Activated CD4-positive, alpha-beta T cell treated with anti-CD3 and anti-CD28 coated beads, Interleukin-10, Interleukin-2, amounts not matched to agents 100 ng/mL and 50 ng/mL, durations not matched to agents 16 hours and 8 hours (primary cell): ENCODE data around the gene KANSL1.
A peak's percentile ranks its signal among the peaks of the same experiment; 100 is the strongest.
"Not testable (repeated sequence)": the region's sequence is repeated elsewhere in the genome, so short reads cannot be mapped to it uniquely, and the experiment has no call there.

Source experiments
- DNase-seq: peaks from one replicate; pipeline ENCODE4 v3.0.0-alpha.2; 2020

Gene KANSL1

DNA sequence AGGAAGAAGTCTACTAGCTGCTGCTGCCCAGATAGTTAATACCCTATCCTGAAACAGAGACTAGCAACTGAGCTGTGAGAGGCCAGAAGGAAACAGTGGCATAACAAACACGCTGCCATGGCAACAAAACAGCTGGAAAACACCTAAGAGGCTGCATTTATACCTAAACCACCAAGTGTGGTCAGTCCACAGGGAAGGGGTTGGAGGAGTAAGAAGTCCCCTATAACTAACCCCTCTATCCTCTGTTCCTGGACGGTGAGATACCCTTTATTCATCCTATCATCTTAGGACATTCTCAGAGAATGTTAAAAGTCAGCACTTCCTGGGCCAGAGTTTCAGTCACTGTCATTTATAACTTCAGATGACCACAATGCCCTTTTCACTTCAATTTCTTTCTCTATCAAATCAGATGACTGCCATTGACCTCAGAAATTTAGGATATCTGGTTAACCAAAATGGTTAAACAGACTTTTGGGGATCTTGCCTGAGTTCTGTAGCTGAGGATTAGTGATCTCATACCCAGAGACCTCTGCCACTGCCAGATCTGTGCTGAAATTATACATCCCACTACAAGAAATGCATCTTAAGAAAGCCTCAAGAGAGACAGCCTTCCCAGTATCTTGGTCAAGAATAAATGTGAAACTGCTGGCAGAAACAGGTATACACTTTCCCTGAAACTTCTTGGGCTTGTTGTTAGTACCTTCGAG is 158.0 kb downstream of the KANSL1 start:
- peak; percentile 21 for DNase-seq

DNA sequence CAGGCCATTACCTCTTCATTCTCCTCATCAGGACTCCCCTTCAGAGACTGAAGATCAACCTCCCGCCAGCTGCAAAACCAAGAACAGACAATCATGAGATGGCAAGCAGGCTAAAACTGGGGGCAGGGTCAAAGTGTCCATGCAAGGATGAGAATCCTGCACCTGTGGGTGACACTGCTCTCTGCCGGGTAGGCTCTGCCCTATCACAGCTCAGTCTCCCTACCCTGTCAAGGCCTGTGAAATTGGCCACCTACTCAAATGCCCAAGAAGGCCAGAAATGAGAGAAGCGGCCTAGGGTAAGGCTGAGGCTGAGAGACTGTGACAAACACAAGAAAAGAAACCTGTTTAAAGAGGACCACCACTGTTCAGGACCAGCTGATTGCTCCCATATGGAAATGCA is 159.8 kb downstream of the KANSL1 start:
- no peak for DNase-seq

DNA sequence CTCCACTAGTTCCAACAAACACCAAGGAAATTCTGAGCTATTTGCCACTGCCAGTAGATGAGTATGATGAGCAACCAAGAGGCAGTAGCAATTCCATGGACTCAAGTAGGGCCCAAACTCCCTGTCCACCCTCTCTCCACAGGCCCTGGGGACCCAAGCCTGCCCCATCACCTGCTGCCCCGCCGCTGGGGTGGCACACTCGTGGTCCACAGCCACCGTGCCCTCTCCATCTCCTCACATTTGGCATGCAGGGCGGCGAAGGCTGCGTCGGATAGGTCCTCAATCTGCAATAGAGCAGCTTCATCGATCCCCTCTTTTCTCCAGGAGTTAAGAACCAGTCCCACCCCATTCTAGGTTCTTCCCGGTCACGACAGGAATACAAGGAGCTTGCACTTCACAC is 160.3 kb downstream of the KANSL1 start:
- no peak for DNase-seq

DNA sequence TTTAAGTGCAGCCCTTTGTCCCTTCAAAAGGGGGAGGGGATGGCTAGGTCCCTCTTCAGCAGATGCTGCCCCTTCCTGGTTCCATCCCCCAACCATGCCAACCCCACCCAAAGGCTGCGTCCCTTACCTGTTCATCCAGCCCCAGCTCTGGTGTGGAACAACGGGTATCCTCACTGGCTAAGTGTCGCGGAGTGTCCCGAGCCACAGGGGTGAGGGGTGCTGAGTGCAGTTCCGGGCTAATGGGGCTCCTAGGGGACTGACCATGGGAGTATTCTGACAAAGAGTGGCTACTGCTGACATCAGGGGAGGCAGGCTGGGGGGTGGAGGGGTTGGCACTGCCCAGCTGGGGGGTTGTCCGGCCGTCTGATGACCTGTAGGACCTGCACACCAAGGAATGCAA is 161.3 kb downstream of the KANSL1 start:
- DNase-seq: no peak

DNA sequence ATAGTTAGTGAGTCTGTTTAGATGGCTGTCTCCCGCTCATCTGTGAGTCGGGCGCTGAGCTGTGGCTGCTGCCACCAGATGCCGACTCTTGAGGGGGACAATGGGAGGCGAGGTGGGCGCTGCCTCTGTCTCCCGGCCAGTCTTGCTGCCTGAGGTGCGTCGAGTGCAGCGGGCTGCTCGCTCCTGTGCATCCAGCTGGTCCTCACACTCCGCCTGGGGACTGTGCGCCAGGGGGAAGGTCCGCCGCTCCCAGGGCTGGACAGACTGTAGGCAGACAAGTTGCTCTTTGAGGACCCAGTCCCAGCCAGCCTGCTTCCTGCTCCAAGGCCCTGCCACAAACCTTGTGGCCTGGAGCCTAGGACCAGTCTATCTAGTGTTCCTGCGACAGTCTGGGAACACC is 161.8 kb downstream of the KANSL1 start:
- DNase-seq: no peak

DNA sequence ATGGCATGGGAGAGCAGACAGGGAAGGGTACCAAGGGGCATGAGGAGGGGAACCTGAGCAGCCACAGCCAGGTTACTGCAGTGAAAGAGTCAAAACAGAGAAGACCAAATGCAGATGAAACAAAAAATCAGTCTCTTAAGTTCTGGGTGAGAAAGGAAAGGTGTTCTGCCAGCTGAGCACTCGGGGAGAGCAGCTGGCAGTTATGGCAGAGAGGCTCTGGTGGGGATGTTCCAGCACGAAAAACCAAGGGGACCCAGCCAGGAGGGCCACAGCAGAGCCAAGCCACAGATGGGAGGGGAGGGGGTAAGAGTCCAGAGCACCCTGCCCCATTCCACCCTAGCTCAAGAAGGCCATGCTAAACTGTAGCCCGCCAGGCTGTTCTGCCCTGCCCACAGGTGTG is 162.5 kb downstream of the KANSL1 start:
- no peak for DNase-seq

DNA sequence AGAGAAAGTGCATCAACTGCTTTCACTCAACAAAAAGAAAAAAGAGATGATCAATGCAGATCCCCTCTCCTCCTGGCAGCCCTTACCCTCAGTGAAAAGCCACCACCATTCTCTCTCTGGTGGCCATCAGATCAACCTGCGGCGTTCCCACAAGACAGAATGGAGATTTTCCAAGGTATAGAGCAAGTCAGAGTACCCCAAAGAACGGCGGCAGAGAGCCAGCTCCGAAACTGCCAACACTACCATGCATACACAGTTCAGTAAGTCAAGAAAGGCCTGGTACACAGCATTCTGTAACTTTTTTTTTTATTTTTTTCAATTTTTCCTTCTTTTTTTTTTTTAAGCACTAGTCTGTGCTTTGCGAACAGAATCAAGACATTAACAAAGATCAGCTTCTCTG is 163.6 kb downstream of the KANSL1 start:
- no peak for DNase-seq

DNA sequence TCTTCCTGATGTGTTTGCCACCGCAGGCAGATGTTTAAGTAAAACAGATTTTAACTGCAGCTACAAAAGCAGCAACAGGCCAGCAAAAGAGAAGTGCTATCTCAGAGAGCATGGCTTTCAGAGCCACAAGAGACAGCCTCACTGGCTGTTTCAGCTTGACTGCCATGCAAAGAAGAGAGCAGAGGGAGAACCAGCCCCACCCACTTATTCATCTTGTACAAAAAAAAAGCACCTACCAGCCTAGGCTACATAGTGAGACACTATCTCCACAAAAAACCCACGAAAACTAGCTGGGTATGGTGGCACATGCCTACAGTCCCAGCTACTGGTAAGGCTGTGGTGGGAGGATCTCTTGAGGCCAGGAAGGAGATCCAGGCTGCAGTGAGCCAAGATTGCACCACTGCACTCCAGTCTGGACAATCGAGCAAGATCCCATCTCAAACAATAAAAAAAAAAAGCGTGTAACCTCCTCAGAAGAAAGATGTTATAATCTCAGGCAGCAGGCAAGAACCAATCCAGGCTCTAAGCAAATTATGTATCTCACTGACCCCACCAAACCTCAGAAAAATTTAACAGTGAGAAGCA is 164.2 kb downstream of the KANSL1 start:
- no peak for DNase-seq

DNA sequence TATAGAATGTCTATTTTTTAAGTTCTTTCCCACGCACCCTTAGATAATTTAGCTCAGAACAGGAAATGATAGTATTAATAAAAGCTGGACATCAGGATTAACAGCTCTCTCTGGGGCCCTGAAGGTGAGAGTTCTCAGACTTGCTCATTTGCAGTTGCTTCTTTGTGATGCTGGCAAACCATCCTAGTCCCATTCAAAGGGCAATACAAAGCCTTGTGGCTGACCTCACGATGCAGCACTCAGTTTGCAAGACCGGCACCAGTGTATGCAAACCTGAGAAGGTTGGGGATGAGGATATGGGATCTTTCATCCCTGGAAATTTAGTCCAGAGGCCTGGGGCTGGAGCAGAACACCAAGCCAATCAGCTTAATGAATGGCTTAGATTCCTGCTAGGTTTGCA is 164.9 kb downstream of the KANSL1 start:
- DNase-seq: no peak

DNA sequence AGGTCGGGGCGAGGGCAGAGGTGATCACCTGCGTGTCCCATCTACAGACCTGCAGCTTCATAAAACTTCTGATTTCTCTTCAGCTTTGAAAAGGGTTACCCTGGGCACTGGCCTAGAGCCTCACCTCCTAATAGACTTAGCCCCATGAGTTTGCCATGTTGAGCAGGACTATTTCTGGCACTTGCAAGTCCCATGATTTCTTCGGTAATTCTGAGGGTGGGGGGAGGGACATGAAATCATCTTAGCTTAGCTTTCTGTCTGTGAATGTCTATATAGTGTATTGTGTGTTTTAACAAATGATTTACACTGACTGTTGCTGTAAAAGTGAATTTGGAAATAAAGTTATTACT is 165.3 kb downstream of the KANSL1 start:
- DNase-seq: no peak

DNA sequence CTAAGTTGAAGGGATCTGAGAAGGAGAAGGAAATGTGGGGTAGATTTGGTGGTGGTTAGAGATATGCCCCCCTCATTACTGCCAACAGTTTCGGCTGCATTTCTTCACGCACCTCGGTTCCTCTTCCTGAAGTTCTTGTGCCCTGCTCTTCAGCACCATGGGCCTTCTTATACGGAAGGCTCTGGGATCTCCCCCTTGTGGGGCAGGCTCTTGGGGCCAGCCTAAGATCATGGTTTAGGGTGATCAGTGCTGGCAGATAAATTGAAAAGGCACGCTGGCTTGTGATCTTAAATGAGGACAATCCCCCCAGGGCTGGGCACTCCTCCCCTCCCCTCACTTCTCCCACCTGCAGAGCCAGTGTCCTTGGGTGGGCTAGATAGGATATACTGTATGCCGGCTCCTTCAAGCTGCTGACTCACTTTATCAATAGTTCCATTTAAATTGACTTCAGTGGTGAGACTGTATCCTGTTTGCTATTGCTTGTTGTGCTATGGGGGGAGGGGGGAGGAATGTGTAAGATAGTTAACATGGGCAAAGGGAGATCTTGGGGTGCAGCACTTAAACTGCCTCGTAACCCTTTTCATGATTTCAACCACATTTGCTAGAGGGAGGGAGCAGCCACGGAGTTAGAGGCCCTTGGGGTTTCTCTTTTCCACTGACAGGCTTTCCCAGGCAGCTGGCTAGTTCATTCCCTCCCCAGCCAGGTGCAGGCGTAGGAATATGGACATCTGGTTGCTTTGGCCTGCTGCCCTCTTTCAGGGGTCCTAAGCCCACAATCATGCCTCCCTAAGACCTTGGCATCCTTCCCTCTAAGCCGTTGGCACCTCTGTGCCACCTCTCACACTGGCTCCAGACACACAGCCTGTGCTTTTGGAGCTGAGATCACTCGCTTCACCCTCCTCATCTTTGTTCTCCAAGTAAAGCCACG is 165.9 kb downstream of the KANSL1 start:
- DNase-seq: no peak

DNA sequence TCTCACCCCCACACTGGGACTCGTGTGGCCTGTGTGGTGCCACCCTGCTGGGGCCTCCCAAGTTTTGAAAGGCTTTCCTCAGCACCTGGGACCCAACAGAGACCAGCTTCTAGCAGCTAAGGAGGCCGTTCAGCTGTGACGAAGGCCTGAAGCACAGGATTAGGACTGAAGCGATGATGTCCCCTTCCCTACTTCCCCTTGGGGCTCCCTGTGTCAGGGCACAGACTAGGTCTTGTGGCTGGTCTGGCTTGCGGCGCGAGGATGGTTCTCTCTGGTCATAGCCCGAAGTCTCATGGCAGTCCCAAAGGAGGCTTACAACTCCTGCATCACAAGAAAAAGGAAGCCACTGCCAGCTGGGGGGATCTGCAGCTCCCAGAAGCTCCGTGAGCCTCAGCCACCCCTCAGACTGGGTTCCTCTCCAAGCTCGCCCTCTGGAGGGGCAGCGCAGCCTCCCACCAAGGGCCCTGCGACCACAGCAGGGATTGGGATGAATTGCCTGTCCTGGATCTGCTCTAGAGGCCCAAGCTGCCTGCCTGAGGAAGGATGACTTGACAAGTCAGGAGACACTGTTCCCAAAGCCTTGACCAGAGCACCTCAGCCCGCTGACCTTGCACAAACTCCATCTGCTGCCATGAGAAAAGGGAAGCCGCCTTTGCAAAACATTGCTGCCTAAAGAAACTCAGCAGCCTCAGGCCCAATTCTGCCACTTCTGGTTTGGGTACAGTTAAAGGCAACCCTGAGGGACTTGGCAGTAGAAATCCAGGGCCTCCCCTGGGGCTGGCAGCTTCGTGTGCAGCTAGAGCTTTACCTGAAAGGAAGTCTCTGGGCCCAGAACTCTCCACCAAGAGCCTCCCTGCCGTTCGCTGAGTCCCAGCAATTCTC is 166.8 kb downstream of the KANSL1 start:
- no peak for DNase-seq

DNA sequence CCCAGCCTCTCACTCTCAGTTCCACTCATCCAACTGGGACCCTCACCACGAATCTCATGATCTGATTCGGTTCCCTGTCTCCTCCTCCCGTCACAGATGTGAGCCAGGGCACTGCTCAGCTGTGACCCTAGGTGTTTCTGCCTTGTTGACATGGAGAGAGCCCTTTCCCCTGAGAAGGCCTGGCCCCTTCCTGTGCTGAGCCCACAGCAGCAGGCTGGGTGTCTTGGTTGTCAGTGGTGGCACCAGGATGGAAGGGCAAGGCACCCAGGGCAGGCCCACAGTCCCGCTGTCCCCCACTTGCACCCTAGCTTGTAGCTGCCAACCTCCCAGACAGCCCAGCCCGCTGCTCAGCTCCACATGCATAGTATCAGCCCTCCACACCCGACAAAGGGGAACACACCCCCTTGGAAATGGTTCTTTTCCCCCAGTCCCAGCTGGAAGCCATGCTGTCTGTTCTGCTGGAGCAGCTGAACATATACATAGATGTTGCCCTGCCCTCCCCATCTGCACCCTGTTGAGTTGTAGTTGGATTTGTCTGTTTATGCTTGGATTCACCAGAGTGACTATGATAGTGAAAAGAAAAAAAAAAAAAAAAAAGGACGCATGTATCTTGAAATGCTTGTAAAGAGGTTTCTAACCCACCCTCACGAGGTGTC is 167.6 kb downstream of the KANSL1 start:
- DNase-seq: no peak

DNA sequence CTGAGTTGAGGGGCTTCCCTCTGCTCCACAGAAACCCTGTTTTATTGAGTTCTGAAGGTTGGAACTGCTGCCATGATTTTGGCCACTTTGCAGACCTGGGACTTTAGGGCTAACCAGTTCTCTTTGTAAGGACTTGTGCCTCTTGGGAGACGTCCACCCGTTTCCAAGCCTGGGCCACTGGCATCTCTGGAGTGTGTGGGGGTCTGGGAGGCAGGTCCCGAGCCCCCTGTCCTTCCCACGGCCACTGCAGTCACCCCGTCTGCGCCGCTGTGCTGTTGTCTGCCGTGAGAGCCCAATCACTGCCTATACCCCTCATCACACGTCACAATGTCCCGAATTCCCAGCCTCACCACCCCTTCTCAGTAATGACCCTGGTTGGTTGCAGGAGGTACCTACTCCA is 168.2 kb downstream of the KANSL1 start:
- no peak for DNase-seq

DNA sequence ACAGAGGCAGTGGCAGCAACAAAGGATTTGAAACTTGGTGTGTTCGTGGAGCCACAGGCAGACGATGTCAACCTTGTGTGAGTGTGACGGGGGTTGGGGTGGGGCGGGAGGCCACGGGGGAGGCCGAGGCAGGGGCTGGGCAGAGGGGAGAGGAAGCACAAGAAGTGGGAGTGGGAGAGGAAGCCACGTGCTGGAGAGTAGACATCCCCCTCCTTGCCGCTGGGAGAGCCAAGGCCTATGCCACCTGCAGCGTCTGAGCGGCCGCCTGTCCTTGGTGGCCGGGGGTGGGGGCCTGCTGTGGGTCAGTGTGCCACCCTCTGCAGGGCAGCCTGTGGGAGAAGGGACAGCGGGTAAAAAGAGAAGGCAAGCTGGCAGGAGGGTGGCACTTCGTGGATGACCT is 168.6 kb downstream of the KANSL1 start:
- no peak for DNase-seq

DNA sequence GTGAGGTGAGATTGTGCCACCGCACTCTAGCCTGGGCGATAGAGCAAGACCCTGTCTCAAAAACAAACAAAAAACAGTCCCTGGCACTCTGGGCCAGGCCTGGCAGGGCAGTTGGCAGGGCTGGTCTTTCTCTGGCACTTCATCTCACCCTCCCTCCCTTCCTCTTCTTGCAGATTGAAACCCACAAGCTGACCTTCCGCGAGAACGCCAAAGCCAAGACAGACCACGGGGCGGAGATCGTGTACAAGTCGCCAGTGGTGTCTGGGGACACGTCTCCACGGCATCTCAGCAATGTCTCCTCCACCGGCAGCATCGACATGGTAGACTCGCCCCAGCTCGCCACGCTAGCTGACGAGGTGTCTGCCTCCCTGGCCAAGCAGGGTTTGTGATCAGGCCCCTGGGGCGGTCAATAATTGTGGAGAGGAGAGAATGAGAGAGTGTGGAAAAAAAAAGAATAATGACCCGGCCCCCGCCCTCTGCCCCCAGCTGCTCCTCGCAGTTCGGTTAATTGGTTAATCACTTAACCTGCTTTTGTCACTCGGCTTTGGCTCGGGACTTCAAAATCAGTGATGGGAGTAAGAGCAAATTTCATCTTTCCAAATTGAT is 169.3 kb downstream of the KANSL1 start:
- no peak for DNase-seq

DNA sequence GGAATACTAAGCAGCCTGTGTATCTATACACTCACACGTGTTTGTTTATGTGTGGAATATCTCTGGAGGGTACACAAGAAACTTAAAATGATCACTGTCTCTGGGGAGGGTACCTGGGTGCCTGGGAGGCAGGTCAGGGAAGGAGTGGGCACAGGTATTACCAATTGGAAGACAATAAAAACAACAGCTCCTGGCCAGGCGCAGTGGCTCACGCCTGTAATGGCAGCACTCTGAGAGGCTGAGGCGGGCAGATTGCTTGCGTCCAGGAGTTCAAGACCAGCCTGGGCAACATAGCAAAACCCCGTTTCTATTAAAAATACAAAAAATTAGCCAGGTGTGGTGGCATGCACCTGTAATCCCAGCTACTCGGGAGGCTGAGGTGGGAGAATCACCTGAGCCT is 169.9 kb downstream of the KANSL1 start:
- not testable (repeated sequence) for DNase-seq

DNA sequence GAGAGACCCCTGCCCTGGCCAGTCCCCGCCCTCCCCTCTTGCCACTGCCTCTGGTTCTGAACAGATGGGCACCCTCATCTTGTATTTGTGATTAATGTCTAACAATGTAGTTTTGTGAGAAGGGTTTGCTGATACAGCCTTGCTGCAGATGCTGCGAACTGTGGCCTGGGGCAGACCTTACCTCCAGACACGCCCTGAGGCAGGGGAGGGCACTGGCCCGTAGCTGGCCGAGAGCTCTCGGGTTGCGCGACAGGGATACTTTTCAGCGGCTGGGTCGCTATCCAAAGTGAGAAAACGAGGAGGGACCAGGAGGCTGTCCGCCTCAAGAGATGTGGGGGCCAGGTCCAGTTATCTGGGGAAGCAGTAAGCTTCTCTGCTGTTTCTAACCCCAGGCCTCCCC is 172.2 kb downstream of the KANSL1 start:
- no peak for DNase-seq

DNA sequence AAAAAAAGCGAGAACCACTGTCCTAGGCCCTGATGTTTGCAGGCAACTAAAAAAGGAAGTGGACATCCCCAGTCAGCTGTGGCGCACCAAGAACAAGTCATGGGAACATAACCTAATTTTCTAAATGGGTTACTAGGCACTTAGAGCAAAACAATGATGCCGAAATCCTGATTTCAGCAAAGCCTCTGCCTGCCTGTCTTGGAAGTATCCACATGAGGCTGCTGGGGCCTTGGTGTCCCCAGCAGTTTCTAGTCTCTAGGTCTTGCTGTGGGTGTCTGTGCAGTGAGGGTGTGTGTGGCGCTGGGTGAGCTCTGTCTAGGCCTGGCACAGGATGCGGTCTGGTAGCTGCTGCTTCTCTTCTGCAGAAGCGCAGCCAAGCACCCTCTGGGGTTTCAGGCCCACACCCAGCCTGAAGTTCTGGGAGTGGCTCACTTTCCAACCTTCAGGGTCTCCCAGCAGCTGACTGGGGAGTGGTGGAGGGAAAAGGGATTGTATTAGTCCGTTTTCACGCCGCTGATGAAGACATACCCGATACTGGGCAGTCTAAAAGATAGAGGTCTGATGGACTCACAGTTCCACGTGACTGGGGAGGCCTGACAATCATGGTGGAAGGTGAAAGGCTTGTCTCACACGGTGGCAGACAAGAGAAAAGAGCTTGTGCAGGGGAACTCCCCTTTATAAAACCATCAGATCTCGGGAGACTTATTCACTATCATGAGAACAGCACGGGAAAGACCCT is 173.0 kb downstream of the KANSL1 start:
- DNase-seq: peak; percentile 53

DNA sequence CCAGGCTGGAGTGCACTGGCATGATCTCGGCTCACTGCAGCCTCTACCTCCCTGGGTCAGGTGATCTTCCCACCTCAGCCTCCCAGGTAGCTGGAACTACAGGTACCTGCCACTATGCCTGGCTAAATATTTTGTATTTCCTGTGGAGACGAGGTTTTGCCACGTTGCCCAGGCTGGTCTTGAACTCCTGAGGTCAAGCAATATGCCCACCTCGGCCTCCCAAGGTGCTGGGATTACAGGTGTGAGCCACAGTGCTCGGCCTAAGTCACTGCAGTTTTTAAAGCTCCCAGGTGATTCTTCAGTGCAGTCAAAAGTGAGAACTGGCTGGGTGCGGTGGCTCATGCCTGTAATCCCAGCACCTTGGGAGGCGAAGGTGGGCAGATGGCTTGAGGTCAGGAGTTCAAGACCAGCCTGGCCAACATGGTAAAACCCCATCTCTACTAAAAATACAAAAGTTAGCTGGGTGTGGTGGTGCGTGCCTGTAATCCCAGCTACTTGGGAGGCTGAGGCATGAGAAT is 173.8 kb downstream of the KANSL1 start:
- not testable (repeated sequence) for DNase-seq
